Endometrium (tissue), 2 donors: ENCODE measurements around the gene TRAF5.
"Not testable (repeated sequence)": the region's sequence is repeated elsewhere in the genome, so short reads cannot be mapped to it uniquely, and the experiment has no call there.

ENCODE experiments used
- FAIRE-seq: peaks from 2 replicates; lab custom pipeline; 2012; peaks lifted over from hg19 to GRCh38; lab: Jason Lieb, UNC
- donor health status: control.
- donor health status: control.

The TRAF5 gene

DNA sequence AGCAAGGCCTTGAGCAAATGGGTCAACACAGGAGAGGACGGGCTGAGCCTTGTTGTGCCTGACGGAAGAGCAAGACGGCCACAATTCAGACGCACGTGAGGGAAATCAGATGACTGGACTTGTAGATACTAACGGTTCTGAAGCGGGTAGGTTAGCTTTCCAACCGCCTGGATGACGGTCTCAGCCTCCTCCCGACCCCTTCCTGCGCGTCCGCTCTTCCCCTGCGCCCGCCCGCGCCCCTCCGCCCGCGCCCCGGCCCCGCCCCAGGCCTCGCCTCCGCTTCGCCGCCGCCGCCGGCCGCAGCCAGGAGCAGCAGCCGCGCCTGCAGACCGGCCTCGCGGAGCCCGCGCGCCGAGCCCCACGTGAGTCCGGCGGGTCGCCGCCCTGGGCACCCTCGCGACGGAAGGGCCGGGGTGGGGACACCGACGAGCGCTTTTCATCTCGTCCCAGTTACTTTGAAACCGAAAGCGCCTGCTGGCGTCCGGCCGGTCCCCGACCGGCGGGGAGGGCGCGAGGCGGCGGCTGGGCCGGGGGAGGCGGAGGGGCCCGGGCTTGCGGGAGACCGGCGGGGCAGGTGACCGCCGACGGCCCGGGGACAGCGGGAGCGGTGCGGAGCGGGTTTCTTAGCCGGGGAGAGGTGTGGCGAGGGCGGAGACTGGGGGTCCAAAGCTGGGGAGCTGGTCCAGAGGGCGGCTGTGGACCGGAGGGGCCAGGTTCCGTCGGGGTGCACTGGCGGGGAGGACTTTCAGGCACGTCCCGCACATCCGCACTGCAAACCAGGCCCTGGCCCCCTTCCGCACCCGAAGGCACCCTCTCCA is at the start of gene TRAF5:
TRAF5 (plus strand) TSS at position 306 of the 818 bp plus-strand sequence. CDS start 26,407 bp downstream, outside the sequence.
- no peak for FAIRE-seq

- FAIRE-seq = no peak
Measured at GRCh38 chr1:211279340-211279739, 47.3 kb upstream of the TRAF5 start.

DNA sequence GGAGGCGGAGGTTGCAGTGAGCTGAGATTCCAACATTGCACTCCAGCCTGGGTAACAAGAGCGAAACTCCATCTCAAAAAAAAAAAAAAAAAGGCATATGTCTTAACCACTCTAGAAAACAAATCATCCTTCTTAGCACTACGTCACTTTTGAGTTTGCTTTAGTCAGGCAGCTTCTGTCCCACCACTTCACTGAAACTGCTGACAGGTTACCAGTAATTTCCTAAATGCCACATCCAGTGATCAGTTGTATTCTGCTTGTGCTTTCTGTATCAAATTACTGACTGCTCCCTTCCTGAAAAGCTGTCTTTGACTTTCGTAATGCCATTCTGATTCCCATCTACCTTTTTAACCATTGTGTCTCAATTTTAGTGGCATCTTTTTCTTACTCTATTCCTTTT is 45.7 kb upstream of the TRAF5 start:
- no peak for FAIRE-seq

DNA sequence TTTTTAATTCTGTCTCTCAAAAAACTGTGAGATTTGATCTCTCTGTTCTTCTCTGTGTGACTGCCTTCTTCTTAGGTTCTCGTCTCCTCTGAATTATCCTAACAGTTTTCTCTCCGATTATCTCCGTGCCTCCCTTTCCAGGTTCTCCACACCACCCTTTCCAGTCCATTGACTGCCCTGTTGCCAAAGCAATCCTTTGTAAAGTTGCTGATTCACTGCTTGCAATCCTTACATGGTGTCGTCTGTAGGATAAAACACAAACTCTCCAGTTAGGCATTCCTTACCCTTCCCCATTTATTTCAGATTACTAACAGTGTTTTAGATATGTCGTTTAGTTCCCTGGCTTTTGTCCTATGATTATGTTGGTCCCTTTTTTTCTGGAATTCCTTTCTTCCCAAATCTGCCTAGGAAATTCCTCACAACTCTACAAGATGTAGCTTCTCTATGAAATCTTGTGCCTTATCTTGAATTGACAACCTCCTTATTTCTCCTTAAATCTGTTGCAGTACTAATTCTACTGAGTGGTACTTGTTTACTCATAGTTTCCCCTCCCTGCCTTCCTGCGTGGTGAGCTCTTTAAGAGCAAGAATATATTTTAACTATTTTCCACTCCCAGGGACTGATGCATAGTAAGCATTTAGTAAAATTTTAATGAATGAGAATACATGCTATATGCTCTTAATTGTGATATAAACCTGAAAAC is 45.2 kb upstream of the TRAF5 start:
- no peak for FAIRE-seq

DNA sequence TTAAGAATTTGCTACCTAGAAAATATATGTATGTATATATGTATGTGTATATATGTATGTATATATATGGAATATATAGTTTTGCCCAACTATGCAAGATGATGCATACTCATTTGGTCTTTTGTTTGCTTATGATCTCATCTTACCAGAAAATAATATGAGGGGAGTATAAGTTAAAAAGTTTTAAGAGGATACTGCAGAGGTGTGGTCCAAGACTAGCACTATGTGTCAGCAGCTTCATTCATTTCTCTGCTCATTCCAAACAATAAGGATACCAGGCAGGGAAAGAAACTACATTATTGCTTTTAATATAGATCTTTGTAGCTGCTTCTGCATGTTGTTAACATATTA is 44.6 kb upstream of the TRAF5 start:
- no peak for FAIRE-seq

GRCh38 chr1:211285196-211285595 is 41.4 kb upstream of the TRAF5 start:
- FAIRE-seq = no peak

GRCh38 chr1:211287218-211287617 is 39.4 kb upstream of the TRAF5 start:
- no peak for FAIRE-seq

DNA sequence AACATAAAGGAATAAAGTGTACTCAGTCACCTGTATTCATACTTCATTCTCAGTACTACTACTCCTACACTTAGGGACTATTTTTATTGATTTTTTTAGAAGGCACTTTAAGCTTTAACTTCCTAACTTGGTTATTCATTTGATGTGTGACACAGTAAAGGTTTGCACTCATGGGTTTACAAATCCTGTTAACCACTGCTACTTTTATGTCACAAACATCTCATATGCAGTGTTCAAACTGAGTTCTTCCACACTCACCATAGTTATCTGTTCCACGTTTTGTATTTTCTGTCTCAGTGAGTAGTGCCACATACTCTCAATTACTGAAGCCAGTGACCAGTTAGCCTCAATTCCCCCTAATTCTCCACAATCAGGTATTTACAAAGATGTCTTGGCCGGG is 34.2 kb upstream of the TRAF5 start:
- no peak for FAIRE-seq

GRCh38 chr1:211296396-211296795 is 30.2 kb upstream of the TRAF5 start:
- FAIRE-seq = no peak

DNA sequence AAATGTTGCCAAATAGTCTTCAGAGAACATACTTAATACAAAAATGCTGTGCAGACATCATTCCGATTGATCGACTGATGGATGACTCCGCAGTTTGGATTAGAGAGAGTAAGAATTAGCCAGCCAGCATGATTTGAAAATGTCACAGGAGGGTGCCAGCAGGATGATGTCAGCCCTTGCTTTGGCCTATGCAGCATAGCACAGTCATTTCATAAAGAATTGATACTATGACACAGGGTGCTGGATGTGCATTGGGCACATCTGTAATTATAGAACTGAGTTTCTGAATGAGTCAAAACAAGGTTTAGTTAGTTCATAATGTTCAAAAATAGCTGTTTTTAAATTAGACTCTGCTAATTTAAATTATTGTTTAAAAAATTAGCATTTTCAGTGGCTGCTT is 21.6 kb upstream of the TRAF5 start:
- FAIRE-seq = no peak

DNA sequence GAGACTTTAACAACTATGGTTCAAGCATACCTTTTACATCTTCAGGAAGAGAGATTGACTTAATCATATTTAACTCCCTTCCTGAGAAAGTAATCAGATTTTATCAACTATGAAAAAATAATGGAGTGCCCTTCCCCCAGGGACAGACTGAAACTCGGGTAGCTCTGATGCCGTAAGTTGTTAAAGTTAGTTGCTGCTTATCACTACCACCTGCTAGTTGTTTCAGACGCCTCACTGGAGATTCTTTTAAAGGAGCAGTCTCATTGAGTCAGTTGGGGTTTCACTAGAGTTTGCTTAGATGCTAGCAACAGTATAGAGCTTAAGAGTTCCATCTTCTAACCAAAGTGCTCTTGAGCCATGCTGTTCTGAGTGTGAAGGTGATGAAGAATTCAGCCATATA is 17.0 kb upstream of the TRAF5 start:
- no peak for FAIRE-seq

GRCh38 chr1:211313392-211313791 is 13.2 kb upstream of the TRAF5 start:
- no peak for FAIRE-seq

- FAIRE-seq = no peak
Measured at GRCh38 chr1:211318576-211319280, 7.9 kb upstream of the TRAF5 start.

- FAIRE-seq = no peak
Measured at GRCh38 chr1:211319892-211320291, 6.7 kb upstream of the TRAF5 start.

DNA sequence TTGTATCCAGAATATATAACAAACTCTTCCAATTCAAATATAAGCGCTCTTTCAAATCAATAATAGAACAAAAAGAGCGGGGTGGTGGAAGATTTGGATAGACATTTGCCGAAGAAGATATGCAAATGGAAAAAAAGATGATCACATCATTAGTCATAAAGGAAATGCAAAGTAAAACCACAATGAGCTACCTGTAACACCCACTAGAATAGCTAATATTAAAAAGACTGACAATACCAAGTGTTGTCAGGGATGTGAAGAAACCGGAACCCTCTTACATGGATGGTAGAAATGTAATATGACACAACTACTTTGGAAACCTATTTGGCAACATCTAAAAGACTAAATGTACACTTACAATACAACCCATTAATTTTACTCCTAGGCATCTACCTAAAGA is 5.7 kb upstream of the TRAF5 start:
- no peak for FAIRE-seq

DNA sequence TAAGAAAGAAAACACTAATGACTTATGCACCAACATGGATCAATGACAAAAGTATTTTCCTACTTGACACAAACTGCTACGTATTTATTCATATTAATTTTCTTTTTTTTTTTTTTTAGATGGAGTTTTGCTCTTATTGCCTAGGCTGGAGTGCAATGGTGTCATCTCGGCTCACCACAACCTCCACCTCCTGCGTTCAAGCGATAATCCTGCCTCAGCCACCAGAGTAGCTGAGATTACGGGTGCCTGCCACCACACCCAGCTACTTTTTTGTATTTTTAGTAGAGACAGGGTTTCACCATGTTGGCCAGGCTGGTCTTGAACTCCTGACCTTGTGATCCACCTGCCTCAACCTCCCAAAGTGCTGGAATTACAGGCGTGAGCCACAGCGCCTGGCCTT is 5.0 kb upstream of the TRAF5 start:
- not testable (repeated sequence) for FAIRE-seq

GRCh38 chr1:211323156-211324063 is 3.2 kb upstream of the TRAF5 start:
- FAIRE-seq = no peak

GRCh38 chr1:211324992-211325775 is 1.4 kb upstream of the TRAF5 start:
- no peak for FAIRE-seq

DNA sequence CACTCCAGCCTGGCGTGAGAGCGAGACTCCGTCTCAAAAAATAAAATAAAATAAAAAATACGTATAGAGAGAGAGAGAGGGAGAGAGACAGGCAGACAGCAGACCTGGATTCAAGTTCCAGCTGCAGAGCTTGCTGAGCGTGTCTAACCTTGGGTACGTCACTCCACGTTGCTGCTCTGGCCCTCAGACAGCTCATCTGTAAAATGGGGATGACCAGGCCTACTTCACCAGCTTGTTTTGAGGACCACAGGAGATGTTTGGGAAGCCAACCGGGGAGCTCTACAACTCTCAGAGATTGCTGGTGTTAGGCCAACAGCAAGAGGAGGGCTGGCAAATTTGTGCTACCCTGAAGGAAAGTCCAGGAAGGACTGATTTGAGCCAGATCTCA is 499 bp upstream of the TRAF5 start:
- FAIRE-seq = no peak

GRCh38 chr1:211327346-211327921 is 801 bp downstream of the TRAF5 start:
- no peak for FAIRE-seq
